Glomerular endothelial cell (primary cell): ENCODE results near the gene NKD1. TPM values are rescaled to one million over a fixed set of nuclear protein-coding genes. Genes with fewer than 3 reads are reported as not detected.

Experiments
- DNase-seq: peaks from one replicate; pipeline ENCODE4 v3.0.0-alpha.2; 2011; ENCODE audit warnings: low read depth, low spot score; ENCODE audit errors: extremely low read depth
- total RNA-seq: library from RNA; depleted of rRNA; stranded (reverse); fragments of >200 nt; gene quantifications from 2 replicates; pipeline ENCODE4 v1.2.3, GENCODE V29; 2015

NKD1 gene
- total RNA-seq, 1 donor from 2014 or later: under 0.01 TPM

DNA sequence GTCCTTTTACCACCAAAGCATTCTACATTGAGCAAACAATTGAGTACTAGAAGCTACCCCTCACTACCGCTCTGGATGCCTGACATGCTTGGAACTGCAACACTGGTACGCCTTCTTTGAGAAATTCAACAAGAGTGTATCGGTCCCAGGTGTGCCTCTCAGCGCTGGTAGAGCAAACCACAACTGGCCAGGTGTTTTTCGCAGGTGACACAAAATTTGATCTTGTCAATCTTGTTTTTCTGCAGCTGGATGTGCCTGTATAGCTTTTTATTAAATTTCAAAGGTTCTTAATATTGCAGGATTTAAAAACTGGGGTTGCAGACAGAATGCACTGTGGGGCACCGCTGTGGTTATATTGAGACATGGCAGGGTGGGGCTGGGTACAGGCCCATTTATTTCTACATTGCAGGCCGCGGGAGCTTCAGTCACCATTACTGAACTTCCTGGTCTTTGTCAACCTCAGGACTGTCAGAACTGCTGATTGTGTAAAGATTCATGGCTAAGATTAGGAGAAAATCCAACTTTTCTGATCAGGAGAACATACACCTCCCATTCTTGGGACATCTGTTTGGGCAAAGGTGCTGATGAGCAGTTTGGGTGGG lies 137.4 kb downstream of the NKD1 start:
- no peak for DNase-seq

DNA sequence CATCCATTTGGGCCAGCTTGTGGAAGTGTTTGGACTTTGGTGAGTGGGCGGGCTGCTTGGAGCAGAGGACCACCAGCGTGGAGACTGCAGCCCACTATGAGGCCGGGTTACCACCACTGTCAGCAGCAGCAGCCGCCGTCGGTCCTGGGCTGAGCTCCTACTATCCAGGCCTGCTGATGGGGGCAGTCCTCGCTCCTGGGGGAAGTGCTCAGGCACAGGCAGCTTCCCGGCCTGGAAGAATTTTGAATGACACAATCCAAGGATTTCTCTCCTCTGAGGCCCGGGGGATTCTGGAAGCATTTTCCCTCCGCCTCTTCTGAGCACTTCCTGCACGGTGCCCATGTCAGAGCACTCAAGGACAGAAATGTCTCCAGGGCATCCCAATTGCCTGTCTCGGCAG lies 139.9 kb downstream of the NKD1 start:
- DNase-seq: no peak

DNA sequence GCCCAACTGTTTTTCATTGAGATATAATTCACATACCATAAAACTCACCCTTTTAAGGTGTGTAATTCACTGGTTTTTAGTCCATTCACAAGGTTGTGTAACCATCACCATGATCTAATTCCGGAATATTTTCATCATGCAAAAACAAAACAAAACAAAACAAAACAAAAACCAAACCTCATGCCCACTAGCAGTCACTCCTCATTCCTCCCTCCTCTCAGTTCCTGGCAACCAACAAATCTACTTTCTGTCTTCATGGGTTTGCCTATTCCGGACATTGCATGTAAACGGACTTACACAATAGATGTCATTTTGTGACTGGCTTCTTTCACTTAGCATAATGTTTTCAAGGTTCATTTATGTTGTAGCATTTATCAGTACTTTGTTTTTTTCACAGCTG lies 140.7 kb downstream of the NKD1 start:
- no peak for DNase-seq

DNA sequence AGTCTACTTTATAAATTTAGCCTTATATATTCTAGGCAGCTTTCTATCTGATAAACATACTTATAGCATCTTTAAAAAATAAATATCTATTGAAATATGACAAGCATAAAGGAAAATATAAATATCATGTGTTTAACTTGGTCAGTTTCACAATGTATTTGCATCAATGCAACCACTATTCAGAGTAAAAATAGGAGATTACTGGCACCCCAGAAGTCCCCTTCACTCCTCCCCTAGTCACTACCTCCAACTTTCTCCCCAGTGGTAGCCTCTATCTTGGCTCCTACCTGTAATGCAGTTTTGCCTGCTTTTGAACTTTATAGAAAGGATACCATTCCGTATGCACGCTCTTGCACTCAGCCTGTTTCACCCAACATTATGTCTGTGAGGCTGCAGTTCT lies 142.0 kb downstream of the NKD1 start:
- DNase-seq: no peak

DNA sequence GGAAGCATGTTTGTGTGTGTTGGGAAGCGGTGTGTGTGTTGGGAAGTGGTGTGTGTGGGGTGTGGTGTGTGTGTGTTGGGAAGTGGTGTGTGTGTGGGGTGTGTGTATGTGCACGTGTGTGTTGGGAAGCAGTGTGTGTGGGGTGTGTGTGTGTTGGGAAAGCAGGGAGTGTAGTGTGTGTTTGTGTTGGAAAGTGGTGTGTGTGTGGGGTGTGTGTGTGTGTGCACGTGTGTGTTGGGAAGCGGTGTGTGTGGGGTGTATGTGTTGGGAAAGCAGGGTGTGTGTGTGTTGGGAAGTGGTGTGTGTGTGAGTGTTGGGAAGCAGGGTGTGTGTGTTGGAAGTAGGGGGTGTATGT lies 144.4 kb downstream of the NKD1 start:
- no peak for DNase-seq

DNA sequence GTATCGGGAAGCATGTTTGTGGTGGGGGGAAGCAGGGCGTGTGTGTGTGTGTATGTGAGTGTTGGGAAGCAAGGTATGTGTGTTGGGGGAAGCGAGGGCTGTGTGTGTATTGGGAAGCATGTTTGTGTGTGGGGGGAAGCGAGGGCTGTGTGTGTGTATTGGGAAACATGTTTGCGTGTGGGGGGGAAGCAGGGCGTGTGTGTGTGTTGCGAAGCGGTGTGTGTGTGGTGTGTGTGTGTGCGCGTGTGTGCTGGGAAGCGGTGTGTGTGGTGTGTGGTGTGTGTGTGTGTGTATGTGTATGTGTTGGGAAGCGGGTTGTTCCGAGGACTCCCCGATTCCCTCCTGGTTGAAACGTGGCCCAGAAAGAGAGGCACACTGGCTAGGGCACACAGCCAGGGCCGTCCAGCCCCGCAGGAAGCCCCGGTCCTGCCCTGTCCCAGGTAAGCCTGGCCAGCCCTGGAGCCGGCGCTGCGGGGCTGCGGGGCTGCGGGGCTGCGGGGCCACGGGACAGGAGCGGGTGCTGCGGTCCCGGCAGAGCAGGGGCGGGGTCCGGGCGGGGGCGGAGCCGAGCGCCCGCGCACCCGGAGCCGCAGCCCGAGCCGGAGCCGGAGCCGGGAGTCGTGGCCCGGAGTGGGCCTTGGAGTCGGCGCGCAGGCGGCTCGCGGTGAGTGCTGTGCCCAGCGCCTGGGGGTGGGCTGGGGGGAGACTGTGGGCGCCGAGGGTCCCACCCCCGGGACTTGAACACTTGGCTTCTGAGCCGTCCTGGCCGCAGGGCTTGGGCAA lies 145.0 kb downstream of the NKD1 start, which contains the start of gene NOD2:
TSS of gene NOD2 (plus strand) at position 608 of the 783 bp plus-strand sequence. CDS start 5,890 bp downstream, outside the sequence.
- DNase-seq: no peak

DNA sequence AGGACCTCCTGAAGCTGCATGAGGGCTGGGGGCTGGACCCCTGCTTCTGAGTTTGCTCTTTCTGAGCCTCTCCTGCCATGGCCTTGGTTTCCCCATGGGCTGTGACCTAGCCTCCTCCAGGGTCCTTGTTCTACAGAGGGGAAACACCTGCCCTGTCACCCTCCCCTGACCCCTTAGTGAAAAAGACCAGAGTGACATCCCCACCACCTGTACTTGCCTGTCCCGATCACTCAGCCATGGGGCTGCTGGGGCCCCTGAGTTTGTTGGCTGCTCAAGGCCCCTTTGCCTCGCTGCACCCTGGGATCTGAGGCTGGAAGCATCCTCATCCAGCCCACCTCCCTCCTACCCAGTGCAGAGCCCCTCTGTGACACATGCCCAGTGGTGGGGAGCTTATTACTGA lies 146.0 kb downstream of the NKD1 start:
- DNase-seq: no peak

DNA sequence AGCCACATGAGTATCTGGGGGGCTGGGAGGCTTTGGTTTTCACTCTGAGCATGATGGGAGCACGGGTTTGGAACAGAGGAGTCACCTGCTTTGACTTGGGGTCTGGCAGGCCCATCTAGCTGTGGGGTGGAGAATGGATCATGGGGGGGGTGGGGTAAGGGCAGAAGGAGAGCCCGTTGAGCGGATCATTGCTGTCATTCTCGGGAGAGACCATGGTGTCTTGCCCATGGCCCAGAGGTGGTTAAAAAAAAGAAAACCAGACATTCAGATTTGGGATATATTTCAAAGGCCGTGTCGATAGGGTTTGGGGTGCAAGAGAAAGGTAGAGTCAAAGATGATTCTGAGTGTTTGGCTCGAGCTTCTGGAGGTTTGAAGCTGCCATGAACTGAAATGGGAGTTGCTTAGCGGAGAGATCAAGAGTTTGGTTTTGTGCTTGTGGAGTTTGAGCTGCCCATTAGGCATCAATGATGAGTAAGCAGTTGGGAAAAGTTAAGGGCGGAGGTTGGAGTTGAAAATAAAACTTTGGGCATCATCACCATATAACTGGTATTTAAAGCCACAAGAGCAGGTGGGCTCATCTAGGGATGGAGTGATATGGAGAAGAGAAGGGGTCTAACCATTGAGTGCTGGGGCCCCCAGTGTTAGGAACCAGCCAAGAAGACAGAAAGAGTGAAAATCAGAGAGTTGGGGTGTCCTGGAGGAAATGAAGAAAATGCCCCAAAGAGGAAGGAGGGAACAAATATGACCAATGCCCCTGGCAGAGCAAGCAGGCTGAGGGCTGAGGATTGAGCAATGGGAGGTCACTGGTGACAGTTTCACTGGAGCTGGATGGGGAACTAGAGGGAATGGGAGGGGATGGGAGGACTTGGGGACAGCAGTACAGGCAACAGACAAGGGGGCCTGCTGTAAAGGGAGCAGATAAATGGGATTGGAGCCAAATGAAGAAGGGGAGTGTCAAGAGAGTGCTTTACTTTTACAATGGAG lies 147.1 kb downstream of the NKD1 start:
- DNase-seq: no peak

DNA sequence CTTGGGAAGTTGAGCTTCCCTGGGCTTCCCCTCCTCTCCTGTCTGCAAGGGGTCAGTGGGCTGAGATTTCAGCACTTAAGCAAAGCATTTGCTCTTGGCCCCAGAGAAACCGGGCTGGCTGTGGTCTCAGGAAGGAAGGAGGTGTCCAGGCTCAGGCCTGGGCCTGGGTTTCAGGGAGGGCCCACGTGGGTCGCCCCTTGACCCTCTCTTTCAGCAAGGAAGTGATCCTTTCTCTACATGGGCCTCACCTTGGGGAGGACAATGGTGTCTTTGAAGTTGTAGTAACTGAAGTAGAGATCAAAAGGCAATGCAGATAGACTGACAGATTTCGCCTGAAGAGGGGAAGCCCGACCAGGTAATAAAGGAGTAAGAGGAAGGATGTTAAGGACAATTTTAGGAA lies 147.9 kb downstream of the NKD1 start:
- no peak for DNase-seq

DNA sequence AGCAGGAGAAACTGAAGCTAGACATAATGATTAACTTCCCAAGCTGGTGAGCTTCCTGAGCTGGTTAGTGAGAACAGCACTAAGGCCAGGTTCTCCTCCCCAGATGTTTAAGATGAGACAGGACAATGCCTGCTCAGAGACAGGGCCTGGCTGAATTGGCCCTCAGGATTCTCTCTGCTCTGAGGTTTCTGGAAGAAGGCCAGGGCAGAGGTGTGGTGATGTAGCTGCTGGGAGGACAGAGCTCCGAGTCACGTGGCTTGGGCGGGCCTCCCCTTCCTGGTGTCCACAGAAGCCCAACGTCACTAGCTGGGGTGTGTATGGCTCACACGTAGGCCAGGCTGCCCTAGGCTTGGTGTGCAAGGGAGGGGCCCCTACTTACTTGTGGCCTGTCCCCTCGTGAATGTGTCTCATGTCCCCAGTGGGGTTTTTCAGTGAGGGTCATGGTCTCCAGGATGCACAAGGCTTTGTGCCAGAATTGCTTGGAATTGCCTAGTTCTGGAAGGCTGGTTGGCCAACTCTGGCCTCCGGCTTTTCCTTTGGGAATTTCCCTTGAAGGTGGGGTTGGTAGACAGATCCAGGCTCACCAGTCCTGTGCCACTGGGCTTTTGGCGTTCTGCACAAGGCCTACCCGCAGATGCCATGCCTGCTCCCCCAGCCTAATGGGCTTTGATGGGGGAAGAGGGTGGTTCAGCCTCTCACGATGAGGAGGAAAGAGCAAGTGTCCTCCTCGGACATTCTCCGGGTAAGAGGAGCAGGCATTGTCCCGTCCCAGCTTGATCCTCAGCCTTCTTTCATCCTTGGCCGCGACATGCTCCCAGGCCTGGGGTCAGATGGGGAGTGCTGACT lies 148.6 kb downstream of the NKD1 start:
- no peak for DNase-seq

DNA sequence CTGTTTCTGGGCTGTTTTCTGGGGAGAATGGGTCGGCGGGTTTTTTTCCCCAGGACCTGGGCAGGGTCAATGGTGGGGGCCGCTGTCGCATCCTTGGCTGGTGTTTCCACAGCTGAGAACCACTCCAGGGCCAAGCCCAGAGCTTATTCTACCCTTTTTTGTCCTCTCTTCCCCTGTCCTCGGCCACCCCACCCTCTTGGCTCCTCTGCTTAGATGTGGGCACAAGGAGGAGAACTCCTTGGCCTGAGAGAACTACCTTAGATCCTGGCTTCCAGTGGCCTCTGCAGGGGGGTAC lies 149.2 kb downstream of the NKD1 start:
- no peak for DNase-seq

DNA sequence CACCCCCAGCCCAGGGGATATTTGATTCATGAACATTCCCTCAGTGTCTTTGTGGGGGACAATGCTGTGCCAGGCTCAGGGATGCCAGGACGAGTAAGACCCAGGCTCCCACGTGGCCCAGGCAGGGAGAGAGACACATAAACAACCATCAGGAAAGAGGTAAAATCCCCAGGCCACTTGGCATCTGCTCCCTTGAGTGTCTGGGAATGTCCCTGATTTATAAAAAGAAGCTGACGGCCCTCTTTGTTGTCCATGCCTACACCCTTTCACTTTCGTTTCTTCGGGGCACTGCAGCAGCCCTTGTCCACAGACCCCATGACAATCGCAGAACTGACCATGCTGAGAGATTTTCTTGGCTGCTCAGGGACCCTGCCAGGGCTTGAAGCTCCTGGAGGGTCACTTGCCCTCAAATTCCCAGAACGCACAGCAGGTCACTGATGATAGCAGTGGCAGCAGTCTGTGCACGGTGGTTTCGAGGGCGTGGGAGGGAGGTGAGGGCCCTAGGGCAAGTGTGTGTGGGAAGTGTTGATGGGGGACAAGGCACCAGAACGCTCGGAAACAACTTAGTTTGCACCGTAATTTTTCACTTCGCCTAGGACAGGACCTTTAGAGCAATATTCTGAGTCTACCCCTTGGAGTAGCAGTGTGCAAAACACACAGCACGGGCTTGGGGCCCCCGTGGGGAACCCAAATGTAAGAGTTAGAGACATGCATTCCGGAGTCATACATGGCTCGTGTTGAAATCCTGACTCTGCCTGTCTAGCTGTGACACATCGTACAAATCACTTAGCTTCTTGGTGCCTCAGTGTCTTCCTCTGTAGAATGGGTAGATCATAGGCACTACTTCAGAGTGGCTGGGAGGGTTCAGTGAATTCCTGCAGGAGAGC lies 149.9 kb downstream of the NKD1 start:
- no peak for DNase-seq

Other genes with a start within 250 kb of the NKD1 start
- 44.1 and 49.7 TPM in 2 replicates for gene BRD7, start 179.4 kb upstream of the NKD1 start, total RNA-seq
- 0.73 TPM in 1 of 2 replicates, not detected in the other for gene SNX20, start 132.9 kb downstream of the NKD1 start, total RNA-seq
- gene NOD2, start 145.2 kb downstream of the NKD1 start, total RNA-seq: 0.23 and 0.29 TPM in 2 replicates
- gene CYLD, start 193.7 kb downstream of the NKD1 start, total RNA-seq: 20.4 and 31.6 TPM in 2 replicates